WTC11 (cell line): ENCODE results near the gene AP3M1.

Experiments
- IRF2 ChIP-seq: sonication (generic); formaldehyde crosslinking; IDR thresholded peaks from 2 replicates; pipeline ENCODE4 v1.8.0; 2022; ENCODE audit warnings: low read depth, missing genetic modification reagents, borderline replicate concordance
- NR1H2 ChIP-seq: sonication (generic); formaldehyde crosslinking; IDR thresholded peaks from 2 replicates; pipeline ENCODE4 v1.9.0; 2021; ENCODE audit warnings: mild to moderate bottlenecking, moderate library complexity, missing genetic modification reagents
- TF ChIP-seq, protein P1 (sequence below): sonication (generic); formaldehyde crosslinking; IDR thresholded peaks from 2 replicates; pipeline ENCODE4 v1.8.0; 2022; ENCODE audit warnings: mild to moderate bottlenecking, missing genetic modification reagents
- TF ChIP-seq, protein P2 (sequence below): fragments of 200-600 bp; IDR thresholded peaks from 2 replicates; pipeline ENCODE4 v1.8.0; 2022; ENCODE audit warnings: antibody characterized with exemption
- TF ChIP-seq, protein P3 (sequence below): sonication (generic); formaldehyde crosslinking; IDR thresholded peaks from 2 replicates; pipeline ENCODE4 v1.8.1; 2022; ENCODE audit warnings: low read depth, mild to moderate bottlenecking, moderate library complexity, missing genetic modification reagents, borderline replicate concordance
- TF ChIP-seq, protein P4 (sequence below): sonication (generic); formaldehyde crosslinking; IDR thresholded peaks from 2 replicates; pipeline ENCODE4 v1.8.1; 2023; ENCODE audit warnings: mild to moderate bottlenecking, missing genetic modification reagents, moderate library complexity

DNA sequence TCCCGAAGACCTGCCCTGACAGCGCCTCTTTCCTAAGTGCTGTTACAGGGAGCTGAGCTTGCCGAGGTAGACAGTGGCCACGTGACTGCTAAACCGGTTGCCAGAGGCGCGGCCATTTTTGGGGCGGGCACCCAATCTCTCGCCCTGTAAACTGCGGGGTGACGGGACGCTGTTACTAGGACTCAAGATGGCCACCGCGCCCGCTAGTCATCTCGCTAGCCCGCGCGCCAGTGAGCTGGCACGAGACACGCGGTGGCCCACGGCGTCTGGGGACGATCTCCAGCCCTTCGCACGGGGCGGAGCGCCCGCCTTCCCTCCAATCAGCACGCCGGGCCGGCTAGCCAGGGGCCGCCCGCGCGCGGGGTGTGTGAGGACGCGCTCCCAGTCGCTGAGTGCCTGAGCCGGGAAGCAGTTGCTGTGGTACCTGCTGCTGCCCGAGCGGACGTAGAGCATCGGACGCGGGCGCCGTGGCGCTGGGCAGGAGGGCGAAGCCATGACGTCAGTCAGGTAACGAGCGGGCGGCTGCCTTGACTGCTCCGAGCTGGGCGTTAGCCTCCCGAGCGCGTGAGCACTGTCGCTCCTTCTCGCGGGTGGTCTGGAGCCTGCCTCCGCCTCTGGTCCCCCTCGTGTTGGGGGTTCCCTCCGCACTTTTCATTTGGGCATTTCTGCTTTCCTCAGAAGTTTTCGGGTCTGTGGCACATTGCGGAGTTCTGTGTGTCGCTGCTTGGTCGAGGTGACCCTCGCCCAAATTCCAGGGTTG is 25.9 kb upstream of the AP3M1 start:
- TF ChIP-seq, protein P1, sequence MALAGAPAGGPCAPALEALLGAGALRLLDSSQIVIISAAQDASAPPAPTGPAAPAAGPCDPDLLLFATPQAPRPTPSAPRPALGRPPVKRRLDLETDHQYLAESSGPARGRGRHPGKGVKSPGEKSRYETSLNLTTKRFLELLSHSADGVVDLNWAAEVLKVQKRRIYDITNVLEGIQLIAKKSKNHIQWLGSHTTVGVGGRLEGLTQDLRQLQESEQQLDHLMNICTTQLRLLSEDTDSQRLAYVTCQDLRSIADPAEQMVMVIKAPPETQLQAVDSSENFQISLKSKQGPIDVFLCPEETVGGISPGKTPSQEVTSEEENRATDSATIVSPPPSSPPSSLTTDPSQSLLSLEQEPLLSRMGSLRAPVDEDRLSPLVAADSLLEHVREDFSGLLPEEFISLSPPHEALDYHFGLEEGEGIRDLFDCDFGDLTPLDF (CRISPR knock-in tag), result peak; percentile 67; the same call in 1 of the 2 replicates
- TF ChIP-seq, protein P2, sequence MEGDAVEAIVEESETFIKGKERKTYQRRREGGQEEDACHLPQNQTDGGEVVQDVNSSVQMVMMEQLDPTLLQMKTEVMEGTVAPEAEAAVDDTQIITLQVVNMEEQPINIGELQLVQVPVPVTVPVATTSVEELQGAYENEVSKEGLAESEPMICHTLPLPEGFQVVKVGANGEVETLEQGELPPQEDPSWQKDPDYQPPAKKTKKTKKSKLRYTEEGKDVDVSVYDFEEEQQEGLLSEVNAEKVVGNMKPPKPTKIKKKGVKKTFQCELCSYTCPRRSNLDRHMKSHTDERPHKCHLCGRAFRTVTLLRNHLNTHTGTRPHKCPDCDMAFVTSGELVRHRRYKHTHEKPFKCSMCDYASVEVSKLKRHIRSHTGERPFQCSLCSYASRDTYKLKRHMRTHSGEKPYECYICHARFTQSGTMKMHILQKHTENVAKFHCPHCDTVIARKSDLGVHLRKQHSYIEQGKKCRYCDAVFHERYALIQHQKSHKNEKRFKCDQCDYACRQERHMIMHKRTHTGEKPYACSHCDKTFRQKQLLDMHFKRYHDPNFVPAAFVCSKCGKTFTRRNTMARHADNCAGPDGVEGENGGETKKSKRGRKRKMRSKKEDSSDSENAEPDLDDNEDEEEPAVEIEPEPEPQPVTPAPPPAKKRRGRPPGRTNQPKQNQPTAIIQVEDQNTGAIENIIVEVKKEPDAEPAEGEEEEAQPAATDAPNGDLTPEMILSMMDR, result no peak
- TF ChIP-seq, protein P3, sequence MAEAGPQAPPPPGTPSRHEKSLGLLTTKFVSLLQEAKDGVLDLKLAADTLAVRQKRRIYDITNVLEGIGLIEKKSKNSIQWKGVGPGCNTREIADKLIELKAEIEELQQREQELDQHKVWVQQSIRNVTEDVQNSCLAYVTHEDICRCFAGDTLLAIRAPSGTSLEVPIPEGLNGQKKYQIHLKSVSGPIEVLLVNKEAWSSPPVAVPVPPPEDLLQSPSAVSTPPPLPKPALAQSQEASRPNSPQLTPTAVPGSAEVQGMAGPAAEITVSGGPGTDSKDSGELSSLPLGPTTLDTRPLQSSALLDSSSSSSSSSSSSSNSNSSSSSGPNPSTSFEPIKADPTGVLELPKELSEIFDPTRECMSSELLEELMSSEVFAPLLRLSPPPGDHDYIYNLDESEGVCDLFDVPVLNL (CRISPR knock-in tag), result no peak
- TF ChIP-seq NR1H2 (CRISPR knock-in tag), result no peak
- TF ChIP-seq, protein P4, sequence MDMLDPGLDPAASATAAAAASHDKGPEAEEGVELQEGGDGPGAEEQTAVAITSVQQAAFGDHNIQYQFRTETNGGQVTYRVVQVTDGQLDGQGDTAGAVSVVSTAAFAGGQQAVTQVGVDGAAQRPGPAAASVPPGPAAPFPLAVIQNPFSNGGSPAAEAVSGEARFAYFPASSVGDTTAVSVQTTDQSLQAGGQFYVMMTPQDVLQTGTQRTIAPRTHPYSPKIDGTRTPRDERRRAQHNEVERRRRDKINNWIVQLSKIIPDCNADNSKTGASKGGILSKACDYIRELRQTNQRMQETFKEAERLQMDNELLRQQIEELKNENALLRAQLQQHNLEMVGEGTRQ (CRISPR knock-in tag), result peak; percentile 97
- no peak for TF ChIP-seq IRF2 (CRISPR knock-in tag)
